Tongue (tissue), 2 donors: ENCODE measurements around the gene VWA8. TPM values are rescaled to one million over a fixed set of nuclear protein-coding genes. Genes with fewer than 3 reads are reported as not detected.
"Not testable (repeated sequence)": the region's sequence is repeated elsewhere in the genome, so short reads cannot be mapped to it uniquely, and the experiment has no call there.

Experiments
- DNase-seq: peaks from one replicate; pipeline ENCODE4 v3.0.0-alpha.2; 2015
- total RNA-seq: library from RNA; depleted of rRNA; stranded (reverse); fragments of >200 nt; gene quantifications from one replicate; pipeline ENCODE4 v1.2.3, GENCODE V29; 2014

Gene VWA8
- total RNA-seq, 1 donor from 2014 or later: 43.3 TPM

DNA sequence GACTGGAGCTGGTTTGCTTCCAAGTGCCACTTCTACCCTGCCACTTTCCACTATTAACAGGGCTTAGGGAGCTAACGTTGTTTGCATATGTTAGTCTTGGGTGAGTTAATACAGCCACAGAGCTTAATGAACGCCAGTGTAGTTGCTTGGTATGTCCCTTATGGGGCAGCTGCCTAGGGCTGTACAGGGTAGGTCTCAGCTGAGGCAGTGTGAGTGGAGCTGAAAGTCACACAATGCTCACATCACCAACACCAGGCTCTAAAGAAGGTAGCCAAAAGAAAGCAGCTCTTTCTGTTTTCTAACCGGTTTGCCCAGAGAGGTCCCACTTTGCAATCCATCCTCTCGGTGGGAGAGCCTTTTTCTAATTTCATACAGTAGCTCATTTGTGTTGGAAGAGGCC is 317.4 kb downstream of the VWA8 start:
- no peak for DNase-seq

DNA sequence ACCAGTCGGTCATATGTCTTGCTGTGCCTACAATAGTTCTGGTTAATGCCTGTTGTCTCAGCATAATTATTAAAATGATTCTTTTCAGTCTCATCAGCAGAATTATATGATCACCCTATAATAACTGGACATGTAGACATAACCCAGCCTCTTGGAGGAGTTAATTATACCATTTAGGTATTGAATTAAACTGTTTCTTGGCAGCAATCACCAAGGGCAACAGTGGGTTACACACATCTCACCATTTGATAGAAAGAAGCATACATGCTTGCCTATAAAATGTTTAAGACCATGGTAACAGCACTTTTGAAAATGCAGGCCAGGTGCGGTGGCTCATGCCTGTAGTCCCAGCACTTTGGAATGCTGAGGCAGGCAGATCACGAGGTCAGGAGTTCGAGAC is 318.9 kb downstream of the VWA8 start:
- no peak for DNase-seq

DNA sequence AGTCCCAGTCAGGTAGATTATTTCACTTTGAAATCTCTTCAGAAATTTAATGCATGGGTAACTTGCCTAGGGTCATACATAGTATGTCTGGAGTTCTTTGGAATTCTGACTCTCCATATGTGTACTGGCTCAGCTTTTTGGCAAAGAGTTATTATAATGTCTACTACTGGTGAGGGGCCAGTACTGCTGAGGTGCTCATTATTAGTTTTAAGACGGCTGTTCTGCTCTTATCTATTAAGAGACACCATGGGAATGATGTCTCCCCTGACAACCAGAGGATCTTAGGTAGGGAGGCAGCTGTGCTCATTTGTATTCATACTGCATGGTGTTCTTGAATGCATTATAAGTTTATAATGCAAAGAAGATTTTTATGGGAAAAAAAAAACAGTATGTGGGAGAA is 319.5 kb downstream of the VWA8 start:
- DNase-seq: no peak

GRCh38 chr13:41639955-41640780 is 320.7 kb downstream of the VWA8 start:
- no peak for DNase-seq

- DNase-seq: no peak
Measured at GRCh38 chr13:41639237-41639904, 321.5 kb downstream of the VWA8 start.

GRCh38 chr13:41637586-41637985 is 323.3 kb downstream of the VWA8 start:
- DNase-seq: no peak

DNA sequence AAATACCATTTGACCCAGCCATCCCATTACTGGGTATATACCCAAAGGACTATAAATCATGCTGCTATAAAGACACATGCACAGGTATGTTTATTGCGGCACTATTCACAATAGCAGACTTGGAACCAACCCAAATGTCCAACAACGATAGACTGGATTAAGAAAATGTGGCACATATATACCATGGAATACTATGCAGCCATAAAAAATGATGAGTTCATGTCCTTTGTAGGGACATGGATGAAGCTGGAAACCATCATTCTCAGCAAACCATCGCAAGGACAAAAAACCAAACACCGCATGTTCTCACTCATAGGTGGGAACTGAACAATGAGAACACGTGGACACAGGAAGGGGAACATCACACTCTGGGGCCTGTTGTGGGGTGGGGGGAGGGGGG is 323.9 kb downstream of the VWA8 start:
- DNase-seq: not testable (repeated sequence)

DNA sequence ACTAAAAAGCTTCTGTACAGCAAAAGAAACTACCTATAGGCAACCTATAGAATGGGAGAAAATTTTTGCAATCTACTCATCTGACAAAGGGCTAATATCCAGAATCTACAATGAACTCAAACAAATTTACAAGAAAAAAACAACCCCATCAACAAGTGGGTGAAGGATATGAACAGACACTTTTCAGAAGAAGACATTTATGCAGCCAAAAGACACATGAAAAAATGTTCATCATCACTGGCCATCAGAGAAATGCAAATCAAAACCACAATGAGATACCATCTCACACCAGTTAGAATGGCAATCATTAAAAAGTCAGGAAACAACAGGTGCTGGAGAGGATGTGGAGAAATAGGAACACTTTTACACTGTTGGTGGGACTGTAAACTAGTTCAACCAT is 324.3 kb downstream of the VWA8 start:
- DNase-seq: not testable (repeated sequence)

- no peak for DNase-seq
Measured at GRCh38 chr13:41634407-41634806, 326.5 kb downstream of the VWA8 start.

DNA sequence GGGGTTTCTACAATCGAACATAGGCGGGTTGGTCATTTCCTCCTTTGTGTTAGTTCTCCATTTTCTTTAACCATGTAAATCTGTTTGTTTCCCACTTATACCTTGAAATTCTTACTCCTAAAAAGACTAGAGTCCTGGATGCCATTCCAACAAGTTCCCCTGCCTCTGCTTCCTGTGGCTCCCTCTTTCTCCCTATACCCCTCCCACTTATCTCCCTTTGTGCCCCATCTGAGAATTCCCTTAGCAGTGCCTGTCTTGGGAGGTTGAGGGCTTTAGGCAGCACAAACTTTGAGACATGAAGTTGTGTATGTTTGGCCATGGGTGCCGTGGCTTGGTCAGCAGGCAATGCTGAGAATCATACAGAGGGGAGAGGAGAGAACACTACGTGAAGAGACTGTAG is 327.1 kb downstream of the VWA8 start:
- DNase-seq: no peak

DNA sequence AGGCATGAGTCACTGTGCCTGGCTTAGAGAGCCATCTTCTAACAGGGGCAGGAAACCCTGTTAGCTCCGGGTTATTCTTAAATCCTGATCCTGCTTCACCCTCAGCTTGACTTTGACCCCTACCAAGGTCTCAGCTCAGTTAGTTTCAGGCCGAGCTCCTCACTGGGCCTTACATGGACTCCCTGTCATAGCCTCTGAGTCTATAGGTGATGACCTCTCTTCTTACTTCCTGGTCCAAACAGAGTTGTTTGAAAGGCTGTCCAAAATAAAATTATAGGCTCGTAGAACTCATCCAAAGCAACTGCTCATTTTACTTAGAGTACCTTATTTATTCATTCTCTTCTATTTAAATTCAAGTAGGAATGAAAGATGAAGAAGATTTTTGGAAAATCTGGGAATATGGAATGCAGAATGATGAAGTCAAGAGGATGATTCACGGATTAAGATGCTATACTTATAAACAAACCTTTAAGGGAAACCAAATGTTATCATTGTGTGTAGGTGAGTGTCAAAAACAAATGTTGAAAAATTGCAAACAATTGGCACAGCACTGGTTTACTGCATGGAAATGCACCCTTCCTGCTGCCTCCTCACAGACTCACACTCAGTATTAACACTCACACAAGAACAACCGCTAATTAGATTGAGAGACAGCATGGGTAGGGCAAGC is 329.5 kb downstream of the VWA8 start:
- no peak for DNase-seq

DNA sequence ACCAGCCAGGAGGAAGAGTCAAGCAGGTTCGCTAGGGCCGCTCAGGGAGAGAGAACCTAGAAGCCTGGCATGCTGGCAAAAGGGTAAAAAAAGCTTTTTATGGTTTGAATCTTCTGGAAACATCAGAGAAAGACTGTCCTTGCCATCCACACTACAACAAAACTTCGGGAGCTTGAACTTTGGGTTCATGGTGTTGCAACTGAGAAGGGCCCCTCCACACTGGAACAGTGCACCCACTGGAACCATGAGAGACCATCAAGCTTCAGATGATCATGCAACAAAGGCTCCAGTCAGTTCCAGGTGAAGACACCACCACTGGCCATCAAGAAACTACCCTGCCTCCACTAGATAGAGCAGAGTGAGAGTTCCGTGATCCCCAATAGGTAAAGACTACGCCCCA is 333.5 kb downstream of the VWA8 start:
- DNase-seq: no peak

DNA sequence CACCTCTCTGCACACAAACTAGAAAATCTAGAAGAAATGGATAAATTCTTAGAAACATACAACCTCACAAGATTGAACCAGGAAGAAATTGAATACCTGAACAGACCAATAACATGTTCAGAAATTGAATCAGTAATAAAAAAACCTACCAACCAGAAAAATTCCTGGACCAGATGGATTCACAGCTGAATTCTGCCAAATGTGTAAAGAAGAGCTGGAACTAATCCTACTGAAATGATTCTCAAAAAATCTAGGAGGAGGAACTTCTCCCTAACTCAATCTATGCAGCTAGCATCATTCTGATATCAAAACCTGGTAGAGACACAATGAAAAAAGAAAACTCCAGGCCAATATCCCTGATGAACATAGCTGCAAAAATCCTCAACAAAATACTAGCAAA is 336.9 kb downstream of the VWA8 start:
- DNase-seq: no peak

- no peak for DNase-seq
Measured at GRCh38 chr13:41622432-41623429, 338.2 kb downstream of the VWA8 start.

DNA sequence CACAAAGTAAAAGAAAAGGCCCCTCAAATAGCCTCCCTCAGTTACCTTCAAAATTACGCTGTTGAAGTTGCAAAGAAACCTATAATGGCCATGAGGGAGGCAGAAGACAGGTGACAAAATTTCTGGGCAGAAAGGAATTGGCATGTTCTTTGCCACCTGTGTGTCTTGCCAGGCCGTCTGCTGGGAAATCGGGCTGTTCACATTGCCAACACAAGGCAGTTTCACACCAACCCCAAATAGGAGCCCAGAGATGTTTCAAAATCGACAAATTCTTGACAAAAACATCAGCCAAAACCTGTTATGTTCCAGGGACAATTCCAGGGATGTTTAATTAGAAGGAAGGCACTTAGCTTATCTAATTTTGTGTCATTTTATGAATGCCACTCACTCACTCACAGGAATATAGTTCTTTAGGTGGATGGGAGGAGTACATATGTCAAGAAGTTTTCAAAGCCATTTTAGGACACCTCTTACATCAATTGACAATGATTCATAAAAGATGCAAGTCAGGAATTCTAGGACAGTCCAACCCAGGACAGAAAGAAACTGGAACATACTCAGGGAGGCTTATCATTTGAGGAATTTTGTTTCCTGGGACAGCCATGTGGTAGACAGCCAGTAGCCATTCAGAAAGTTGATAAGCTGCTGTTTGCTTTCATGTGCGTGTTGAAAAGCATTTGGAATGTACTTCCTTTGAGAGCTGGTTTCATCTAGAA is 339.0 kb downstream of the VWA8 start:
- no peak for DNase-seq

GRCh38 chr13:41617633-41618032 is 343.3 kb downstream of the VWA8 start:
- DNase-seq: not testable (repeated sequence)

DNA sequence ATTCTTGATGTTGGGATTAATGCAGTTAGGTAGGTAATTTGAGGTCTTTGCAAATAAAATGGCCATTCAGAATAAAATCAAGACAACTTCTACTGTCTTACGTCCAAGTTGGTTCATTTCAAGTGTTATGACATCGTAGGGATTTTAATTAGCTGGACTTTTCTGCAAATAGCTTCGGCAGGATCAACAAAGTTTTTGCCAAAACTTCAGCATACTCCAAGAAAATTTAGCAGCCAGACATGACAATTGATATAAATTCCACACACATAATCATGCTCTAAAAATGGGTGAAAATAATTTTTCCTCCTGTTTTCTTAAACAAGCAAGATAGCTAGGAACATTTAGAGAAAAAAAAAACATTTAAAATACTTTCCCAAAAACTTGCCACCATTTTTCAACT is 344.8 kb downstream of the VWA8 start:
- no peak for DNase-seq

DNA sequence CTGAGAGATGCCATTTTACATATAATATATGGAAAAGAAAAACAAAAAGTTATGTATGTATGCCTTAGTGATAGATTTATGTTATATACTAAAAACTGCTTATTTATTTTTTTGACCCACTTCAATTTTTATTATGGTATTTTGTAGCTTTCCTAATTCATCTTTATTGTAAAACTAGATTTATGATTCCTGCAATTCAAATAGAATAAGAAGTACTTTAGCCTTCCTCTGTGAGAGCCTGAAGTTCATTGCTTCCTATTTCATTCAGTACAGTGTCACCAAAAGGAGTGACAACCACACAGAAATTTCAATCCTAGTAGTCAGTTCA is 345.4 kb downstream of the VWA8 start:
- DNase-seq: no peak

- no peak for DNase-seq
Measured at GRCh38 chr13:41614671-41615527, 346.0 kb downstream of the VWA8 start.

- DNase-seq: peak; percentile 47
Measured at GRCh38 chr13:41613984-41614661, 346.8 kb downstream of the VWA8 start.
